ENCODE results near the gene AGAP1.

AGAP1 gene

DNA sequence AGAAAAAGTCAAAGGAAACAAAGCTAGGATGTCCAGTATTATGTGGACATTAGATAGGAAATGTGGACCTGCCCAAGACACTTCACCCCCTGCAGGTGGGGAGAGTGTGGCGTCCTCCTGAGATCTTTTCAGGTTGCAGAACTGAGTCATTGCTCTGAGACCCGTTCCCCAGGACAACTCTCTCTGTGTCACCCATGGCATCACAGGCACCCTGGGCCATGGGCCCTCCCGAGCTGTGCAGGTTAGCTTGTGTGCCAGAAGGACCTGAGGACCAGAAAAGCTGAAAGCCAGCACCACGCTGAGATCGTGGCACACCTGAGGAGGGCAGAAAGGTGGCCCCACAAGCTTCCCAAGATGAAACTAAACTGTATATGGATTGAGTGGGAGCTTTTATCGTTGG lies 229.5 kb downstream of the AGAP1 start:
- no peak for DNase-seq

DNA sequence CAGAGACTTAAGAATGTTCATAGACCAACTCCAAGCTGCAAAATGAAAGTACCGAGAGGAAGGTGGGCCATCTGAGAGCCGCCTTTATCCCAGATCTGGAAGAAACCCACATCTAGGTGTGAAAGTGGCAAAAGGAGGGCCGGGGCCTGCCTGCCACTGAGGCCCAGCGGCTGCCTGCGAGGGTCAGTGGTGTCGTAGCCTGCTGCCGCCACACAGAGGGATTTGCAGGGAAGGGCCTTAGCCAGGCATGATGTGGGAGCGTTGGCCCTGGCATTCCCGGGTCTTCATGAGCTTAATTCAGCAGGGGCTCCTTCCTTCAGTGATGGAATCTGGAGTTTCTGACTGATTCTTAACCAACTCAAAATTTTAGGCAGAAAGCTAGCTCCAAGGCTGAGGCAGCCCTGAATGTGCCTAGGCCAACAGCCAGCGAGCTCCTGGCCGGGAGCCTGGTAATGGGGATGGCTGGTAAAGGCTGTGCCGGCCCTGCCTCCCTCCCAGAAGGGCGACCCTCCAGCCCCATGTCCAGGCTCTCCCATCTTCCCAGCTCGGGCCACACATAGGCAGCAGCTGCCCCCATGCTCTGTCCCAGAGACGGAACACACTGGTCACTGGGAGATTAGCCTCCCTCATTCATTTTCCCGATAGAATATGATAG lies 230.1 kb downstream of the AGAP1 start:
- DNase-seq: no peak

DNA sequence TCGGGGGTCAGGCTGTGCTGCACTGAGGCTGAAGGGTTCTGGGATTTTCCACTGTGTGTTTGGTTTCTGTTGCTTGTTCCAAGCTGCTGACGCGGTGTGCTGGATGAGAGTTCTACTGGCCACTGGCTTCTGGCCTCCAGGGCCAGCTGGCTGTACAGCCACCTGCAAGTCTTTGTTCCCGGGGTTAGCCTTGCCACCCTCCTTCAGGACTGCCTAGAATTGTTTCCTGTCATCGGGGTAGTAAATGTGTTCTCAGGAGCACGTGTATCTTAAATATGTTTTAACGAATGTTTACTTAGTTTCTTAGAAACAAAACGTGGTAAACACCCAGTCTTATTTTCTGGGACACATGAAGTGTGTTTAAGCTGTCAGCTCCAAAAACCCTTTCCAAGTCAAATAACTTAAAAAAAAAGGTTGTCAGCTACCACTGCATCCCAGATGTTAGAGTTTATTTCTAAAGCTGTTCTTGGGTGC lies 231.2 kb downstream of the AGAP1 start:
- no peak for DNase-seq

GRCh38 chr2:235725841-235726240 lies 232.0 kb downstream of the AGAP1 start:
- no peak for DNase-seq

DNA sequence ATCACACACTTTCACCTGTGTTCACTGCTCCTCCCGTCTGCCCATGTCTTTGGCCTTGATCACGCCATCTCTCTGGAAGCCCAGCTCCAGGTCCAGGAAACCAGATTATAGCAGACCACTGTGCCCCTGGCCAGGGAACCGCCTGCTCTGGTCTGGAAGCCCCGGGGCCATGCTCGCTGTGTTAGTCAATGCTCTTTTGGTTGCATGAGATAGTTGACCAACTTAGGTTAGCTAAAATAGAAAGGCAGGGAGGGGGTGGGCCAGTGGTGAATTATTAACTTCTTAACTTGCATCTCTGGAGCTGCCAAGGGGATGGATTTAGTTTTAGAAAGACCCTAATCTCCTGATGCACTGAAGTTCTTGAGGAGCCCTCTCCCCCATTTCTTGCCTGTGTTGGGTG lies 232.7 kb downstream of the AGAP1 start:
- DNase-seq: no peak

- DNase-seq: no peak
These were observed 233.3 kb downstream of the AGAP1 start for GRCh38 chr2:235727174-235727573.

GRCh38 chr2:235727891-235728799 lies 234.3 kb downstream of the AGAP1 start:
- DNase-seq: no peak

- no peak for DNase-seq
These were observed 235.1 kb downstream of the AGAP1 start for GRCh38 chr2:235728800-235729556.

DNA sequence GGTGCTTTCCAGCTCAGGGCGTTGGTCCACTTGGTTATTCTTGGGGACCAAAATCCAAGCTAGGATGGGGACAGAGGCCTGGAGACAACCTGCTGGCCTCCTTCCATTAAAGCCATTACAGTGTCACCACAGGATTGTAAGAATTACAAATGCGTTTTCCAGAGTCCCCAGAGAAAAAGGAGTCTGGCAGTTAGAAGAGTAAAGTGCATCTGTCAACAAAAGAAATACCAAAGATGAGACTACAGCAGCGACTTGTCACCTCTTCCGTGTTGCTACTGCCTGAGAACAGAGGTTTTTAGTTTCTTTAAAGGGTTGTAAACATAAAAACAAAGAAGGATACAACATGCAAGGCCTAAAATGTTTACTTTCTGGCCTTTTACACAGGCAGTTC lies 235.7 kb downstream of the AGAP1 start:
- no peak for DNase-seq

- no peak for DNase-seq
These were observed 236.3 kb downstream of the AGAP1 start for GRCh38 chr2:235730115-235730514.

DNA sequence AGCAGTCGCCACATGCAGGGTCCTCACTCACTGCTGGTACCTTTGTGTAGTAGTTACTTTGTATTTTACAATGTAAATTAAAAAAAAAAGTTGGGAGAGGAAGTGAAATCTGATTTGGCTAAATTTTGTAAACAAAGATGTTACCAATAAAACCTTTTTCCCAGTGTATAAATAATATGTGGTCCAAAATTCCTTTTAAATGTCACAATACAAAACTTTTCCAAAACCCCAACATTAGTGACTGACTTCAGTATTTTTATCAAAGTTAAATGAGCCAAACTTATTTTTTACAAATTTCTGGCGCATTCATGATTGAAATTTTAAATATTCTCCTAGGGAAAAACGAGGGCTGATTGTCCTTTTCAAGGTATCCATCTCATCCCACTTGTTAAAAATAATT lies 239.9 kb downstream of the AGAP1 start:
- no peak for DNase-seq

GRCh38 chr2:235734168-235734567 lies 240.3 kb downstream of the AGAP1 start:
- no peak for DNase-seq

GRCh38 chr2:235734688-235735231 lies 240.9 kb downstream of the AGAP1 start:
- DNase-seq: no peak

- no peak for DNase-seq
These were observed 243.6 kb downstream of the AGAP1 start for GRCh38 chr2:235737396-235737795.

DNA sequence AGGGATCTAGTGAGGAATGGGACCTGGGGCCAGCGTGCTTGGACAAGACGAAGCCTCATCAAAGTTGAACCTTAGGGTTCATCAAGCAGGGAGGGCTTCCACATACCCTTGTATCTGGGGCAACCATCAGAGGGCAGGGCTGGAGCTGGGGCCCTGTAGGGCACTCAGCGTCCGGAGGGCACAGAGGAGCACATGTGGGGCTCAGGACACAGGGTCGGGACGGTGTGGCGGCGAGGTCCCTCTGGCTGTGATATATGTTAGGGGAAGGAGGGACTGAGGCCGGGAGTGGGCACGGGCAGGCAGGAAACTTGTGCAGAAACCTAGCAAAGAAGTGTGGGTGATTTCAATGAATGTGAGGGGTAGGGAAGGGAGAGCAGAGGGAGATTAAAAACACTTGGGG lies 244.0 kb downstream of the AGAP1 start:
- DNase-seq: no peak

- DNase-seq: no peak
These were observed 246.0 kb downstream of the AGAP1 start for GRCh38 chr2:235739704-235740415.

GRCh38 chr2:235740821-235741220 lies 247.0 kb downstream of the AGAP1 start:
- DNase-seq: no peak

DNA sequence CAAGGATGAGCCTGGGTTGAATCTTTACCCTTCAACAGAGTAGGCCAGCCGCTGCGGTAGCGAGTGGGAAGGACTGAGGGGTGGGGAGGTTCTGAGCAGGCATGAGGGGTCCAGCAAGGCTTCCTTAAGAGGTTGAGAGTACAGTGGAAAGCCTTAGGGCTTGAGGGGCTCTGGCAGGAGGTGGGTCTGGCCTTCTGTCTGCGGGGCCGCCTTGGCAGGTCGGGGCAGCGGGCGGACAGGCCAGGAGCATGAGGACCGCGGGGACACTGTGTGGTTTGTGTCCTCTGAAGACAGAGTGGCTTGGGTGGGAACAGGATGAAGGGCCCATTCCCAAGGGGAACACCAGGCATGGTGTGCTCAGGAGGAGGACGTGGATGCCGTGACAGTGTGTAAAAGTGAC lies 250.3 kb downstream of the AGAP1 start:
- no peak for DNase-seq

GRCh38 chr2:235745597-235745996 lies 251.8 kb downstream of the AGAP1 start:
- no peak for DNase-seq

- DNase-seq: no peak
These were observed 252.6 kb downstream of the AGAP1 start for GRCh38 chr2:235746257-235746934.

GRCh38 chr2:235747001-235747785 lies 253.3 kb downstream of the AGAP1 start:
- DNase-seq: no peak
